PC-9 (cell line): ENCODE data around the gene CHCT1.

Experiments used
- CTCF ChIP-seq: fragments of 200-600 bp; sonication (generic); conservative IDR thresholded peaks from 2 replicates; pipeline ENCODE4 v1.6.1; 2017; ENCODE audit warnings: mixed run types, antibody characterized with exemption, mild to moderate bottlenecking, moderate library complexity
- EZH2 ChIP-seq: fragments of 200-600 bp; sonication (generic); IDR thresholded peaks from 2 replicates; pipeline ENCODE4 v1.8.0; 2017; ENCODE audit warnings: antibody characterized with exemption, low read depth

- TF ChIP-seq CTCF (no peak), EZH2 (no peak)
Observed at GRCh38 chr17:60403523-60403810, 18.8 kb upstream of the CHCT1 start.
